ENCODE measurements around the gene TIMM22.

DNA sequence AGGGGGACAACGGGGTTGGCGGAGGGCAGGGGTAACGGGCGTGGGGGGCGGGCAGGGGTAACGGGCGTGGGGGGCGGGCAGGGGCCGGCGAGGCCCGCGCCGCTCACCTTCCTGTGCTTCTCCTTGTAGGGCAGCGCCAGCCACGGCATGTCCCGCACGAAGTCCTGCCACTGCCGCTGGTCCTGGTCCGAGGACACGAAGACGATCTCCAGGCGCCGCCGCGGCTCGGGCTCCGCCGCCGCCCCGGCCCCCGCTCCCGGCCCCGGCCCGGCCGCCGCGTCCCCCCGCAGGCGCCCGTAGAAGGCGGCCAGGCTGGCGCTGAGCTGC lies 17.8 kb upstream of the TIMM22 start:
- no peak for TF ChIP-seq POLR2A (IDR thresholded peaks at IDR 0.05; ENCODE audit: low read depth, low read length)
- TF ChIP-seq SPI1 (IDR thresholded peaks at IDR 0.05; ENCODE audit: low read depth, low read length) = no peak
- no peak for TF ChIP-seq POLR2AphosphoS5 (IDR thresholded peaks at IDR 0.05; ENCODE audit: low read depth, low read length)
